ENCODE measurements around the gene RIPK3.

Gene RIPK3

GRCh38 chr14:24347134-24347533 lies 7.3 kb upstream of the RIPK3 start:
- DNase-seq (ENCODE audit: low spot score): no peak

DNA sequence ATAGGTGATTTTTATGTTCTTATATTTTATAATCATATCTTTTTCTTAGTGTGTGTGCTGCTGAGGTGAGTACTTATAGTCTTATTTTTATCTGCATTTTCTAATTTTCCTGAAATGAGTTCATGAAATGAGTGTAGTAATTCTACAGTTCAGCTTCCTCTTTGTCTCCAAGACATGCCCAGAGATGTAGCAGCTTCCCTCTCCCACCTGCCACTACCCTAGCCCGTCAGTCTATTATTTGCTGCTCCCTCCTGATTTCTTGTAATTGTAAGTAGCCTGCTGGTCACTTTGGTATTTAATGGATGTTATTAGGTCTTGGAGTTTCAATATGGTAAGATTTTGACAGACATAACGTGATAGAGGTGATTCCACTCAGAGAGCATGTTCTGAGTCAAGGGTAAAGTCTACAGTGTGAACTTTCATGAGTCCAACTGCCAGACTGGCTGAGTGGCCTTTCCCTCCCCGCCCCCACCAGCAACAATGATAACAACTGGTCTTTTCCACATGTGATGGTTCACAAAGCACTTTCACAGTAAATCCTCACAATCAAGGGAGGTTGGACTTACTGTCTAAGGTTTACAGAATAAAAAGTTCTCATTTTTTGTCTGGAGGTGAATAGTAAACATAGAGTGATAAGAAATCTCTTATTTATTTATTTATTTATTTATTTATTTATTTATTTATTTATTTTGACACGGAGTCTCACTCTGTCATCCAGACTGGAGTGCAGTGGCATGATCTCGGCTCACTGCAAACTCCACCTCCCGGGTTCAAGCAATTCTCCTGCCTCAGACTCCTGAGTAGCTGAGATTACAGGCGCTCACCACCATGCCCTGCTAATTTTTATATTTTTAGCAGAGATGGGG lies 4.2 kb upstream of the RIPK3 start:
- no peak for DNase-seq (ENCODE audit: low spot score)

GRCh38 chr14:24342889-24343288 lies 3.1 kb upstream of the RIPK3 start:
- no peak for DNase-seq (ENCODE audit: low spot score)

DNA sequence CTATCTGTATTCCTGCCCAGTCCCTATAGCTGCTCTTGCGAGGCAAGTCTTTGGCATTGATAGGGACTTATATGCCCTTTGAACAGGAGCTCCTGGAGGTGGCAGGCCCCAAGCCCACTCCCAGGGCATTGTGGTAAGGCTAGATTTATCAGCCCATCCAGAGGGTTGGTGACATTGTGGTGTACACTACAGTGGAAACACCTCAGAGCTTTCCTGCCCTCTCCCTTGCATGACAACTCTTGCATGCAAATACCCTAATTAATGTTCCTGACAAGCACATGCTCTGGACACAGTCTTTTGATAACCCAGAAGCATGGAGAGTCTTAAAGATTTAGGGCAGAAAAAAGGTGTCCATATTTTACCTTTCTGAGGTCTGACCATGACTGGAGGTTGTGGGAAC lies 815 bp upstream of the RIPK3 start:
- DNase-seq (ENCODE audit: low spot score): no peak

- DNase-seq (ENCODE audit: low spot score): no peak
These were observed 948 bp downstream of the RIPK3 start for GRCh38 chr14:24338843-24339242.

GRCh38 chr14:24337824-24338175 lies 2.0 kb downstream of the RIPK3 start:
- no peak for DNase-seq (ENCODE audit: low spot score)

- DNase-seq (ENCODE audit: low spot score): no peak
These were observed 2.5 kb downstream of the RIPK3 start for GRCh38 chr14:24337144-24337823.

- no peak for DNase-seq (ENCODE audit: low spot score)
These were observed 4.2 kb downstream of the RIPK3 start for GRCh38 chr14:24335461-24336171.

DNA sequence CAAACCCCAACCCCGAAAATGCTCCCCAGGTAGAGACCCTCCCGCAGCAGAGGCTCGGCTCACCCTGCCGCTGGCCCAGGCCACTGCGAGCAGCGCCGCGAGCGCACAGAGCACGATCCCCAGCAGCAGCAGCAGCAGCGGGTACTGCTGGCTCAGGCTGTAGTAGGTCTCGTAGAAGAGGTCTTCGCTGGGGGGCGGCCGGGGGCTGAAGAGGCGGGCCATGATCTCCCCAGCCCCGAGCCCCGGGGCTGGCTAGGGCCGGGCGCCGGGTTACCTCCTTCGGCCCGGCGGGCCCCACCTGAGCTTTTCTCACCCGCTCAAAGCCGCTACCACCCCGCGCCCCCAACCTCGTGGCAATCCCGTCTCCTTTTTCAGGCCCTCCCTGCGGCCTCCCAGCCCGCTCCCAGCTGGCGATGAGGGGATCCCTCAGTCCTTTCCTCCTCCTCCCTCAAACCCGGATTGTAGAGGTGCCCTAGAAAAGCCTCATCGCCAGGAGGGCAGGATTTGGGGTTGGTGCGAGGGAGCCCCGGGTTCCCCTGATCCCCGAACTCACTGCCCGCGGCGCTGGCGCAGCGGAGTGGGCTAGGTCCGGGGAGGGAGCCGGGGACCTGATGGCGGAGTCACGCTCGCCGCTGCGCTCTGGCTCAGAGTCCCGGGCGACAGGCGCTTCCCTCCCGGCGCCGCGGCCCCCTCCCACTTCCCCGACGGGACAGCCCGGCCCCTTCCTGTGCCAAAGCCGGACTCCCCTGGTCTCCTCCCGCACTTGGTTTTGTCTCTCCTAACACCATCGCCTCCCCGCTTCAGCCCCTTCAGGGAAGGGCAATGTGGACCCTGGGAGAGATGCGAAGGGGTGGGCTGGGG lies 5.1 kb downstream of the RIPK3 start, which contains the start of gene ADCY4:
Gene ADCY4, minus strand, starts transcription at position 641 of the 861 bp plus-strand sequence. Its CDS starts 419 bp downstream, at position 222.
- no peak for DNase-seq (ENCODE audit: low spot score)

- peak; percentile 93 for DNase-seq (ENCODE audit: low spot score)
These were observed 7.4 kb downstream of the RIPK3 start for GRCh38 chr14:24332268-24332993.

DNA sequence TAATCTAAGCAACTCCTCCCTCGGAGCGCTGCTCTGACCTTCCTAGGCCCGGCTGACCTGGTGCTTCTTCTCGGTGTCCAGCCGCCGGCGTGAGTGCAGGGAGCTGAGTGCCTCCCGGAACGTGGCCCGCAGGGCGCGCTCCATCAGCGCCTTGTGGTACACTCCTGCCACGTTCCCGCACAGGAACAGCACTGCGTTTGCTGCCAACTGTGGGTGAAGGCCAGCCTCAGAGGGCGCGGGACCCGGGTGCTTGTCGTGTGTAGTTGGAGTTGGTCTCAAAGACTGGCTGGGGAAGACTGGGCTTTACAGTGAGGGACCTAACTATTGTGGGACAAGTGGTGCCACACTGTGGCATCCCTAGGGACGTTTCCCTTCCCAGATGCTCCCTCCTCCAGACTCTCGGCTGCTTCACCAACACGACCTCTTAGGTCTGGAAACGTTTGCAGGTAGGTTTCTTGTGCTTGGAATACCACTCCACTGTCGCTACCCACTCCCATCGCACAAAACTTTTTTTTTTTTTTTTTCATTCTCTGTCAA lies 8.0 kb downstream of the RIPK3 start:
- DNase-seq (ENCODE audit: low spot score): no peak

DNA sequence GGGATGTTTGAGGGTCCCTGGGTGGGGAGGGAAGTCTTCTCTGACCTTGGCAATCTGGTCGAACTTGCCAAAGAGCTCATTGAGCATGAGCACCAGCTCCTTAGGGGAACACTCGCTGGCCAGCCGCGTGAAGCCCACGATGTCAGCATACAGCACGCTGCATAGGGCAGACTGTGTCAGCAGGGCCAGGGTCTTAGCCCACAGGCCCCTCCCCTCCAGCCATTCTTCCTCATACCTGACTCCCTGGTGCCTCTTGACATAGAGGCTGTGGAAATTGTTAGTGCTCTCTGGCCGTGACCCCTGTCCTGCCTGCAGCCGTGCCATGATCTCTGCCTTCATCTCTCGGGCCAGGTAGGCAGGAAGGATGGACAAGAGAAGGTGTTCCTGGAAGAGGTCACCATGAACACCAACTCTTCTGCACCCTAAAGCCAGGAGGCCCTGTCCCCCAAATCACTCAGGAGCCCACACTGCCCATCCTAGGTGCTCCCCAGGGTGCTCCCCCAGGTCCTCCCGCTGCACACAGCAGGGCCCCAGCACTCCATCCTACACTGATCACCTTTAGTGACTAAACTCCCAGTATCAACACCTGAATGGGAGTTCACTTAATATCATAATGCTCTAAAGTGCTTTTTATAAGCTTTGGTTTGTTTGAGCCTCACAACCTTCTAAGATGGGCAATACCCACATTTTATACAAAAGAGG lies 8.7 kb downstream of the RIPK3 start:
- DNase-seq (ENCODE audit: low spot score): no peak

DNA sequence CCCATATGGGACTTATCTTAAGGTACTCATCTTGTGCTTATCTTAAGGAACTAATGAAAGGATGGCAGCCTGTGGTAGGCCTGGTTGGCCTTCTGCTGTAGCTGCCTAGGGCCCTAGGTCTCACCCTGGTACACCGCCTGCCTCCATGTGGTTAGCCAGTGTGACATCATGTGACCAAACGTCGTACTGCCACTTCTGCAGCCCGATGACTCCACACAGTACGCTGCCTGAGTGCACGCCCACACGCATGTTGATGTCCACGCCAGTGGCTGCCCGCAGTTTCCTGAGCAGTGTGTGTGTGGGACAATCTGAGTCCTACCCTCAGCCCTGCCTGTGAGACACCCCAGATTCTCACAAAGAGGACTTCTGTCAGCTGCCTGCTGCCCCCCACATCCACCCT lies 10.1 kb downstream of the RIPK3 start:
- peak; percentile 73 for DNase-seq (ENCODE audit: low spot score)

GRCh38 chr14:24329073-24329663 lies 10.6 kb downstream of the RIPK3 start:
- DNase-seq (ENCODE audit: low spot score): no peak

- peak; percentile 32 for DNase-seq (ENCODE audit: low spot score)
These were observed 11.9 kb downstream of the RIPK3 start for GRCh38 chr14:24327914-24328313.

DNA sequence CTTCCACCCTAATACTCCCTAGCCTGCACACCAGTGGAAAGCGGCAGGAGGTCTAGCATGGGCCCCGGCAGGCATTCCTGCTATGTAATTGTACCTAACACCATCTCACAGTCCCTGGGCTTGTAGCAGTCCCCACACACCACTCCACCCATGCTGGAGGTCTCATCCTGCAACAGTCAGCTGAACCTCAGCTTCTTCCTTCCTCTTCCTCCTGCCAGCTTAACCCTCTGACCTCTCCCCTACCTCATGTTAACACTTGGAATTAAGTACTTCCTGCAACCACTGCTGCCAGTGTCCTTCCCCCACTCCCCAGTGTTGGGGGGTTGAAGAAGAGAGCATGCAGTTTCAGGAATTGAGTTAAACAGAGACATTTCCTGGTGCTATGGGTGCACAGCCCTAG lies 12.5 kb downstream of the RIPK3 start:
- DNase-seq (ENCODE audit: low spot score): no peak

- DNase-seq (ENCODE audit: low spot score): no peak
These were observed 13.8 kb downstream of the RIPK3 start for GRCh38 chr14:24325963-24326362.

GRCh38 chr14:24325041-24325530 lies 14.7 kb downstream of the RIPK3 start:
- no peak for DNase-seq (ENCODE audit: low spot score)

- no peak for DNase-seq (ENCODE audit: low spot score)
These were observed 15.8 kb downstream of the RIPK3 start for GRCh38 chr14:24324024-24324423.

DNA sequence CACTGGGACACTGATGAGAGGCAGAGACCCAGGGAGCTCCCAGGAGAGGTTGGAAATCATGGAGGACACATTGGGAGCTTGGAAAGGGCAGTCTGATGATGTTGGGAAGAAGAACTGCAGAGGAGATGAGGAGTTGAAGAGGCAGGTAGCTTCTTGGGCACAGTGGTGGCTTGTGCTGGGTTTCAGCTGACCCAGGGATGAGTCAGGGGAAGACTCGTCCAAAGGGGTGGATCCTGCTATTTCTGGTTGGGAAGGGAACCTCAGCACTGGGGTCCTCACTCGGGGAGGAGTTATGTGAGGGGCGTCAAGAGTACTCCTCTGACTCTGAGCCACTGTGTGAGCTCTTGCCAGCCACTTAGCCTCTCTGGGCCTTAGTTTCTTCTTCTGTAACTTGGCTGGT lies 16.4 kb downstream of the RIPK3 start:
- DNase-seq (ENCODE audit: low spot score): no peak

Data from activated CD4-positive, alpha-beta T cell treated with anti-CD3 and anti-CD28 coated beads, Interleukin-2, Interleukin-4, amounts not matched to agents 100 ng/mL and 50 ng/mL, durations not matched to agents 16 hours and 8 hours (primary cell).